Measurements from ENCODE around the gene UTS2B. TPM values are rescaled to one million over a fixed set of nuclear protein-coding genes. Genes with fewer than 3 reads are reported as not detected.

Gene UTS2B
- total RNA-seq, 4 donors from 2014 or later, result 0.27 to 3.4 (median 2.2) TPM; not detected in 1

DNA sequence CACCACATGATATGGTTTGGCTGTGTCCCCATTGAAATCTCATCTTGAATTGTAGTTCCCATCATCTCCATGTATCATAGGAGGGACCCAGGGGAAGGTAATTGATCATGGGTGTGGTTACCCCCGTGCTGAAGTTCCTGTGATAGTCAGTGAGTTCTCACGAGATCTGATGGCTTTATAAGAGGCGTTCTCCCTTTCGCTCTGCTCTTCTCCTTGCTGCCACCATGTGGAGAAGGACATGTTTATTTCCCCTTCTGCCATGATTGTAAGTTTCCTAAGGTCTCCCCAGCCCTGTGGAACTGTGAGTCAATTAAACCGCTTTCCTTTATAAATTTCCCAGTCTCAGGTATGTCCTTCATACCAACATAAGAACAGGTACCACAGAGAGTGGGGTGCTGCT is 109.4 kb downstream of the UTS2B start:
- Histone ChIP-seq H3K36me3 (no peaks in the 10 kb centered on the region), H3K4me1 (no peaks in the 10 kb centered on the region), H3K4me3 (no peak overlapping the region), H3K27ac (no peak overlapping the region), H3K27me3 (no peaks in the 10 kb centered on the region), H3K9me3 (no peaks in the 10 kb centered on the region)
- 89 to 100% methylated on average over 1 to 5 of the region's 5 CpGs for WGBS, 2 donors (ENCODE audit: low coverage in 1 of 2)
- intact Hi-C loops (cut with DNase I; ENCODE audit: low total_unique reads) (no loop called here), in situ Hi-C loops (cut with MboI; ENCODE audit: low pct_ligation_motif_present in 1 of 4, low pct_unique_long_range_greater_than_20kb in 1 of 4, low sequenced_read_pairs in 3 of 4) (no loop called here)
- DNase-seq, result no peak
- TF ChIP-seq, protein P1, sequence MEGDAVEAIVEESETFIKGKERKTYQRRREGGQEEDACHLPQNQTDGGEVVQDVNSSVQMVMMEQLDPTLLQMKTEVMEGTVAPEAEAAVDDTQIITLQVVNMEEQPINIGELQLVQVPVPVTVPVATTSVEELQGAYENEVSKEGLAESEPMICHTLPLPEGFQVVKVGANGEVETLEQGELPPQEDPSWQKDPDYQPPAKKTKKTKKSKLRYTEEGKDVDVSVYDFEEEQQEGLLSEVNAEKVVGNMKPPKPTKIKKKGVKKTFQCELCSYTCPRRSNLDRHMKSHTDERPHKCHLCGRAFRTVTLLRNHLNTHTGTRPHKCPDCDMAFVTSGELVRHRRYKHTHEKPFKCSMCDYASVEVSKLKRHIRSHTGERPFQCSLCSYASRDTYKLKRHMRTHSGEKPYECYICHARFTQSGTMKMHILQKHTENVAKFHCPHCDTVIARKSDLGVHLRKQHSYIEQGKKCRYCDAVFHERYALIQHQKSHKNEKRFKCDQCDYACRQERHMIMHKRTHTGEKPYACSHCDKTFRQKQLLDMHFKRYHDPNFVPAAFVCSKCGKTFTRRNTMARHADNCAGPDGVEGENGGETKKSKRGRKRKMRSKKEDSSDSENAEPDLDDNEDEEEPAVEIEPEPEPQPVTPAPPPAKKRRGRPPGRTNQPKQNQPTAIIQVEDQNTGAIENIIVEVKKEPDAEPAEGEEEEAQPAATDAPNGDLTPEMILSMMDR (IDR thresholded peaks at IDR 0.05), result no peak
- TF ChIP-seq EP300 (IDR thresholded peaks at IDR 0.05; ENCODE audit: low read depth) (no peak), POLR2A (IDR thresholded peaks at IDR 0.05) (no peak), POLR2AphosphoS5 (IDR thresholded peaks at IDR 0.05) (no peak)

DNA sequence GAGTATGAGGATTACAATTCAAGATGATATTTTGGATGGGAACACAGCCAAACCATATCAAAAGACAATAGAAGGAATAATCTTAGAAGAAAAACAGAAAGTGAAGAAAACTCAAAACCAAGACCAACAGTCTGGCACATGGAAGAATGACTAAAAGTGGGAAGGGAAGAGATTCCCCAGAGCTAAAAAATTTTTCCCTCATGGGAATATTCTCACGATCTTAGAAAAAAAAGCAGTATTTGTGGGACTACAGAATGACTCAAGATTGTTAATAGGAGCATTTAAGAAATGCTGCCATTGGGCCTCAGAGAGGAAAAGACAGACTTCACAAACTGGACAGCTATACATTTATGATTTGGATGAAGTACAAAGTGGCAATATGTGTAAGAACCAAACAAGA is 113.0 kb downstream of the UTS2B start:
- Histone ChIP-seq H3K36me3 (no peaks in the 10 kb centered on the region), H3K4me1 (no peaks in the 10 kb centered on the region), H3K27me3 (no peaks in the 10 kb centered on the region), H3K4me3 (no peak overlapping the region), H3K27ac (no peak overlapping the region), H3K9me3 (no peaks in the 10 kb centered on the region)
- in situ Hi-C loops (cut with MboI; ENCODE audit: low pct_ligation_motif_present in 1 of 4, low pct_unique_long_range_greater_than_20kb in 1 of 4, low sequenced_read_pairs in 3 of 4) (no loop called here), intact Hi-C loops (cut with DNase I; ENCODE audit: low total_unique reads) (no loop called here)
- TF ChIP-seq, protein P1 (IDR thresholded peaks at IDR 0.05), result no peak
- TF ChIP-seq POLR2AphosphoS5 (IDR thresholded peaks at IDR 0.05) (no peak), EP300 (IDR thresholded peaks at IDR 0.05; ENCODE audit: low read depth) (no peak), POLR2A (IDR thresholded peaks at IDR 0.05) (no peak)
- no peak for DNase-seq
- 64 to 70% methylated on average over 1 of the region's 1 CpG for WGBS, 2 donors (ENCODE audit: low coverage in 1 of 2)

Other genes with a start within 250 kb of the UTS2B start
- gene OSTN, start 131.3 kb downstream of the UTS2B start, total RNA-seq, result under 1 TPM in 2 of 4 donors, not detected in 2; 0.14 to 0.16 TPM
- 10 to 100 TPM; 61.3 to 78.0 (median 69.5) TPM for gene CCDC50, start 1.1 kb downstream of the UTS2B start, total RNA-seq
- gene PYDC2, start 130.6 kb upstream of the UTS2B start, total RNA-seq, result not detected

Data from transverse colon (tissue), 4 donors.